OCI-LY3 (cell line): Measurements from ENCODE around the gene SASS6.

Source experiments
- H2AFZ ChIP-seq: fragments of 200-600, 300-600 bp; shearing (Covaris generic); 2 replicates; pipeline ENCODE4 v1.6.0; 2014; ENCODE audit warnings: antibody characterized with exemption, low read depth, low read length
- H3K27ac ChIP-seq: fragments of 200-600, 300-600 bp; sonication (generic); 2 replicates; pipeline ENCODE4 v1.5.1; 2014; ENCODE audit warnings: mild to moderate bottlenecking, low read length, moderate library complexity, mixed read lengths
- H3K27me3 ChIP-seq: fragments of 200-600, 300-600 bp; sonication (generic); 2 replicates; pipeline ENCODE4 v1.6.1; 2014; ENCODE audit warnings: low read depth, low read length, mixed read lengths
- H3K36me3 ChIP-seq: fragments of 200-600, 300-600 bp; sonication (generic); replicated peaks from 2 replicates; pipeline ENCODE3; 2014; ENCODE audit warnings: low read depth, low read length, mixed read lengths
- H3K4me1 ChIP-seq: fragments of 300-600, 200-600 bp; sonication (generic); 2 replicates; pipeline ENCODE4 v1.6.1; 2014; ENCODE audit warnings: low read length, mixed read lengths
- H3K4me2 ChIP-seq: fragments of 200-600, 300-600 bp; sonication (generic); 2 replicates; pipeline ENCODE4 v1.6.1; 2014; ENCODE audit warnings: low read length, mixed read lengths
- H3K4me3 ChIP-seq: fragments of 300-600, 200-600 bp; sonication (generic); 2 replicates; pipeline ENCODE4 v1.5.1; 2014; ENCODE audit warnings: antibody characterized with exemption, mild to moderate bottlenecking, low read length, moderate library complexity
- H3K79me2 ChIP-seq: fragments of 300-600, 200-600 bp; shearing (Covaris generic); 2 replicates; pipeline ENCODE4 v1.6.1; 2014; ENCODE audit warnings: mild to moderate bottlenecking, low read length, mixed read lengths
- H3K9ac ChIP-seq: fragments of 300-600, 200-600 bp; shearing (Covaris generic); 2 replicates; pipeline ENCODE4 v1.6.0; 2014; ENCODE audit warnings: mild to moderate bottlenecking, low read length, moderate library complexity
- H3K9me3 ChIP-seq: fragments of 200-600, 300-600 bp; shearing (Covaris generic); 2 replicates; pipeline ENCODE4 v1.6.1; 2014; ENCODE audit warnings: low read length, mixed read lengths; ENCODE audit not compliant: insufficient read depth
- H4K20me1 ChIP-seq: fragments of 200-600, 300-600 bp; sonication (generic); 2 replicates; pipeline ENCODE4 v1.6.1; 2016; ENCODE audit warnings: low read length, mixed read lengths; ENCODE audit not compliant: insufficient read depth
- EZH2phosphoT487 ChIP-seq: fragments of 200-600 bp; shearing (Covaris generic); IDR thresholded peaks from 2 replicates; pipeline ENCODE4 v1.6.1; 2018; ENCODE audit warnings: antibody characterized with exemption, mixed run types, low read depth
- TF ChIP-seq, protein P1 (sequence below): fragments of 200-600, 300-600 bp; sonication (generic); IDR thresholded peaks from 2 replicates; pipeline ENCODE4 v1.5.1; 2014; ENCODE audit warnings: antibody characterized with exemption, low read length, low read depth

Gene SASS6

GRCh38 chr1:100142343-100142742 is 9.6 kb upstream of the SASS6 start:
- no peak overlapping the region for H3K27ac ChIP-seq
- no peak for TF ChIP-seq EZH2phosphoT487
- TF ChIP-seq, protein P1, sequence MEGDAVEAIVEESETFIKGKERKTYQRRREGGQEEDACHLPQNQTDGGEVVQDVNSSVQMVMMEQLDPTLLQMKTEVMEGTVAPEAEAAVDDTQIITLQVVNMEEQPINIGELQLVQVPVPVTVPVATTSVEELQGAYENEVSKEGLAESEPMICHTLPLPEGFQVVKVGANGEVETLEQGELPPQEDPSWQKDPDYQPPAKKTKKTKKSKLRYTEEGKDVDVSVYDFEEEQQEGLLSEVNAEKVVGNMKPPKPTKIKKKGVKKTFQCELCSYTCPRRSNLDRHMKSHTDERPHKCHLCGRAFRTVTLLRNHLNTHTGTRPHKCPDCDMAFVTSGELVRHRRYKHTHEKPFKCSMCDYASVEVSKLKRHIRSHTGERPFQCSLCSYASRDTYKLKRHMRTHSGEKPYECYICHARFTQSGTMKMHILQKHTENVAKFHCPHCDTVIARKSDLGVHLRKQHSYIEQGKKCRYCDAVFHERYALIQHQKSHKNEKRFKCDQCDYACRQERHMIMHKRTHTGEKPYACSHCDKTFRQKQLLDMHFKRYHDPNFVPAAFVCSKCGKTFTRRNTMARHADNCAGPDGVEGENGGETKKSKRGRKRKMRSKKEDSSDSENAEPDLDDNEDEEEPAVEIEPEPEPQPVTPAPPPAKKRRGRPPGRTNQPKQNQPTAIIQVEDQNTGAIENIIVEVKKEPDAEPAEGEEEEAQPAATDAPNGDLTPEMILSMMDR: no peak
- H3K9ac ChIP-seq: no peak overlapping the region
- no peaks in the 10 kb centered on the region for H3K9me3 ChIP-seq
- no peaks in the 10 kb centered on the region for H4K20me1 ChIP-seq
- H3K4me2 ChIP-seq: no peak overlapping the region
- no peaks in the 10 kb centered on the region for H3K4me1 ChIP-seq
- H3K79me2 ChIP-seq: no peaks in the 10 kb centered on the region
- no peak overlapping the region for H3K4me3 ChIP-seq
- H3K27me3 ChIP-seq: no peaks in the 10 kb centered on the region
- H3K36me3 ChIP-seq: peaks cover 12% of the 10 kb centered on the region
- H2AFZ ChIP-seq: no peak overlapping the region

DNA sequence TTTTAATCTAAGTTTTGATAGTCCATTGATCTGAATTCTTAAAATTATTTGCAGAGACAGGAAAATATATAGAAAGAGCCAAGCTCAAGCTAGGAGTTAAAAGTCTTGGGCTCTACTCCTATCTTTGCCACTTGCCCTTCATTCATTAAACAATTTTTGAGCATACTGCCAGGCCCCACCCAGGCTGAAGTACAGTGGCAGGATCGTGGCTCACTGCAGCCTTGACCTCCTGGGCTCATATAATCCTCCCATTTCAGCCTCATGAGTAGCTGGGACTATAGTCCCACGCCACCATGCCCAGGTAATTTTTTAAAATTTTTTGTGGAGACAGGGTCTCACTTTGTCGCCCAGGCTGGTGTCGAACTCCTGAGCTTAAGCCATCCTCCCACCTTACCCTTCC is 8.5 kb upstream of the SASS6 start:
- Histone ChIP-seq H3K9me3 (no peaks in the 10 kb centered on the region), H3K4me2 (no peak overlapping the region), H3K4me3 (no peak overlapping the region), H3K27ac (no peak overlapping the region), H3K27me3 (no peaks in the 10 kb centered on the region), H3K9ac (no peak overlapping the region), H4K20me1 (no peaks in the 10 kb centered on the region), H3K4me1 (no peaks in the 10 kb centered on the region), H3K79me2 (no peaks in the 10 kb centered on the region), H2AFZ (no peak overlapping the region), H3K36me3 (peaks cover 10% of the 10 kb centered on the region)
- TF ChIP-seq, protein P1: no peak
- TF ChIP-seq EZH2phosphoT487: no peak

- Histone ChIP-seq H3K4me3 (no peak overlapping the region), H2AFZ (no peak overlapping the region), H3K9me3 (no peaks in the 10 kb centered on the region), H3K9ac (no peak overlapping the region), H3K27ac (no peak overlapping the region), H3K36me3 (no peaks in the 10 kb centered on the region), H3K27me3 (no peaks in the 10 kb centered on the region), H4K20me1 (no peaks in the 10 kb centered on the region), H3K4me1 (peaks cover 11% of the 10 kb centered on the region), H3K4me2 (no peak overlapping the region), H3K79me2 (peaks cover 22% of the 10 kb centered on the region)
- no peak for TF ChIP-seq EZH2phosphoT487
These were observed 4.9 kb upstream of the SASS6 start for GRCh38 chr1:100137602-100138001.

DNA sequence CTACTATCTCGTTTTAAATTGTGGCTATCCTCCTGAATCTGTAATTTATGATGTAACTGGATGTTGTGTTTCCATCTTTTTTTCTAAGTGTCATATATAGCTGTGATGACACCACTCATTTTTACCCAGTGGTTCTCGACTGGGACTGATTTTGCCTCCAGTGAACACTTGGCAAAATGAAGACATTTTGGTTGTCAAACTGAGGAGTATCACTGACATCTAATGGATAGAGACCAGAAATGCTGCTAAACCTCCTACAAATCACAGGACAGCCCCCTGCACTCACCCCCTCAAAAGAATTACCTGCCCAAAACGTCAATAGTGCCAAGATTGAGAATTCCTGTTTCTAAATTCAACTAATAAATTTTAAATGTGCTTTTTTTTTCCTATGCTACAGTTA is 2.1 kb upstream of the SASS6 start:
- Histone ChIP-seq H3K9me3 (no peaks in the 10 kb centered on the region), H3K27me3 (no peaks in the 10 kb centered on the region), H4K20me1 (no peaks in the 10 kb centered on the region), H3K36me3 (no peaks in the 10 kb centered on the region), H2AFZ (no peak overlapping the region), H3K4me3 (no peak overlapping the region), H3K9ac (no peak overlapping the region), H3K79me2 (peaks cover 49% of the 10 kb centered on the region), H3K27ac (no peak overlapping the region), H3K4me1 (peaks cover 21% of the 10 kb centered on the region), H3K4me2 (no peak overlapping the region)
- no peak for TF ChIP-seq EZH2phosphoT487
- TF ChIP-seq, protein P1: peak; percentile 20

- Histone ChIP-seq H3K27ac (no peak overlapping the region), H3K9me3 (no peaks in the 10 kb centered on the region), H3K36me3 (no peaks in the 10 kb centered on the region), H2AFZ (no peak overlapping the region), H3K27me3 (no peaks in the 10 kb centered on the region), H3K4me1 (peaks cover 23% of the 10 kb centered on the region), H3K79me2 (peaks cover 78% of the 10 kb centered on the region), H3K4me2 (peak overlapping the region; percentile 96), H3K4me3 (peak overlapping the region; percentile 90), H3K9ac (peak overlapping the region; percentile 85), H4K20me1 (no peaks in the 10 kb centered on the region)
- TF ChIP-seq EZH2phosphoT487: no peak
- TF ChIP-seq, protein P1: no peak
These were observed 1.1 kb downstream of the SASS6 start for GRCh38 chr1:100131623-100132022.
